ENCODE measurements around the gene UNC93B1. TPM values are rescaled to one million over a fixed set of nuclear protein-coding genes. Genes with fewer than 3 reads are reported as not detected.

UNC93B1 gene
- total RNA-seq, 2 experiments from 2014 or later: 44.0 to 52.1 TPM

- no peaks in the 10 kb centered on the region for H4K20me1 ChIP-seq (ENCODE audit: insufficient read depth, low read length)
- peaks cover 25% of the 10 kb centered on the region for H3K4me1 ChIP-seq (ENCODE audit: insufficient read depth, low read length, poor library complexity, severe bottlenecking)
- intact Hi-C loops (cut with micrococcal nuclease; ENCODE audit: unreplicated experiment): no loop called here
- peaks cover 22% of the 10 kb centered on the region for H3K36me3 ChIP-seq (ENCODE audit: insufficient read depth, low read length)
- H2AFZ ChIP-seq (ENCODE audit: low read length): no peak overlapping the region
- ChIA-PET CTCF (ENCODE audit: unreplicated experiment) (no interaction called here), POLR2A (no interaction called here)
- H3K9me3 ChIP-seq (ENCODE audit: low read length): no peaks in the 10 kb centered on the region
- no peaks in the 10 kb centered on the region for H3K9me2 ChIP-seq (ENCODE audit: insufficient read depth, low read length)
- no peak for DNase-seq (ENCODE audit: low spot score)
- H3K27ac ChIP-seq (ENCODE audit: low read depth, low read length, poor library complexity, severe bottlenecking): no peak overlapping the region
- H3K4me3 ChIP-seq (ENCODE audit: low read depth, low read length, poor library complexity, severe bottlenecking): no peak overlapping the region
- no peak overlapping the region for H3K4me2 ChIP-seq (ENCODE audit: low read length)
- H3K79me2 ChIP-seq (ENCODE audit: insufficient read depth, low read depth, low read length): peaks cover 24% of the 10 kb centered on the region; the same call in 1 of the 2 replicates
- TF ChIP-seq, protein P1, sequence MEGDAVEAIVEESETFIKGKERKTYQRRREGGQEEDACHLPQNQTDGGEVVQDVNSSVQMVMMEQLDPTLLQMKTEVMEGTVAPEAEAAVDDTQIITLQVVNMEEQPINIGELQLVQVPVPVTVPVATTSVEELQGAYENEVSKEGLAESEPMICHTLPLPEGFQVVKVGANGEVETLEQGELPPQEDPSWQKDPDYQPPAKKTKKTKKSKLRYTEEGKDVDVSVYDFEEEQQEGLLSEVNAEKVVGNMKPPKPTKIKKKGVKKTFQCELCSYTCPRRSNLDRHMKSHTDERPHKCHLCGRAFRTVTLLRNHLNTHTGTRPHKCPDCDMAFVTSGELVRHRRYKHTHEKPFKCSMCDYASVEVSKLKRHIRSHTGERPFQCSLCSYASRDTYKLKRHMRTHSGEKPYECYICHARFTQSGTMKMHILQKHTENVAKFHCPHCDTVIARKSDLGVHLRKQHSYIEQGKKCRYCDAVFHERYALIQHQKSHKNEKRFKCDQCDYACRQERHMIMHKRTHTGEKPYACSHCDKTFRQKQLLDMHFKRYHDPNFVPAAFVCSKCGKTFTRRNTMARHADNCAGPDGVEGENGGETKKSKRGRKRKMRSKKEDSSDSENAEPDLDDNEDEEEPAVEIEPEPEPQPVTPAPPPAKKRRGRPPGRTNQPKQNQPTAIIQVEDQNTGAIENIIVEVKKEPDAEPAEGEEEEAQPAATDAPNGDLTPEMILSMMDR (conservative IDR thresholded peaks at IDR 0.05; ENCODE audit: low read length): no peak
- no peak for TF ChIP-seq EZH2phosphoT487 (IDR thresholded peaks at IDR 0.05; ENCODE audit: borderline replicate concordance, low read depth, low read length)
- no TSS peak for BruUV-seq (replicated peaks)
Observed at GRCh38 chr11:68035266-68035876, 31.5 kb upstream of the UNC93B1 start.

DNA sequence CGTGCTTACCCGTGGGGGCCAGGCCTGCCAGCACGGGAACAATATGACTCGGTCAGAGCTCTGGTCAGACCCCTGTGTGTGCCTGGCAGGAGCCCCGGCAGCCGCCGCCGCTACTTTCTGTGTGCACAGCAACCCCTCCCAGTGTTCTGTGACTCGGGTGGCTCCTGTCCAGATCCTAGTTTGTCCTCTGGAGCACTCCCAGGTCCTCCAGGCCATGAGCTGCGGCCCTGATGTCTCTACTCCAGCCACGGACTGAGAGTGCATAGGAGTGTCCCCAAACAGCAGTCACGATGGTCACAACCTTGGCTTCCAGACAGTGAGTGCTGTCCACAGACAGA lies 29.8 kb upstream of the UNC93B1 start:
- Histone ChIP-seq H3K36me3 (ENCODE audit: insufficient read depth, low read length) (peaks cover 22% of the 10 kb centered on the region), H3K4me3 (ENCODE audit: low read depth, low read length, poor library complexity, severe bottlenecking) (no peak overlapping the region), H3K79me2 (ENCODE audit: insufficient read depth, low read depth, low read length) (peaks cover 11% of the 10 kb centered on the region; the same call in 1 of the 2 replicates), H3K4me1 (ENCODE audit: insufficient read depth, low read length, poor library complexity, severe bottlenecking) (peaks cover 37% of the 10 kb centered on the region), H4K20me1 (ENCODE audit: insufficient read depth, low read length) (no peaks in the 10 kb centered on the region), H2AFZ (ENCODE audit: low read length) (no peak overlapping the region), H3K4me2 (ENCODE audit: low read length) (no peak overlapping the region), H3K27ac (ENCODE audit: low read depth, low read length, poor library complexity, severe bottlenecking) (no peak overlapping the region), H3K9me2 (ENCODE audit: insufficient read depth, low read length) (no peaks in the 10 kb centered on the region), H3K9me3 (ENCODE audit: low read length) (no peaks in the 10 kb centered on the region)
- CTCF ChIA-PET (ENCODE audit: unreplicated experiment): no interaction called here
- TF ChIP-seq, protein P1 (conservative IDR thresholded peaks at IDR 0.05; ENCODE audit: low read length): no peak
- no peak for TF ChIP-seq EZH2phosphoT487 (IDR thresholded peaks at IDR 0.05; ENCODE audit: borderline replicate concordance, low read depth, low read length)
- DNase-seq (ENCODE audit: low spot score): no peak
- POLR2A ChIA-PET: no interaction called here
- no TSS peak for BruUV-seq (replicated peaks)
- intact Hi-C loops (cut with micrococcal nuclease; ENCODE audit: unreplicated experiment): no loop called here

DNA sequence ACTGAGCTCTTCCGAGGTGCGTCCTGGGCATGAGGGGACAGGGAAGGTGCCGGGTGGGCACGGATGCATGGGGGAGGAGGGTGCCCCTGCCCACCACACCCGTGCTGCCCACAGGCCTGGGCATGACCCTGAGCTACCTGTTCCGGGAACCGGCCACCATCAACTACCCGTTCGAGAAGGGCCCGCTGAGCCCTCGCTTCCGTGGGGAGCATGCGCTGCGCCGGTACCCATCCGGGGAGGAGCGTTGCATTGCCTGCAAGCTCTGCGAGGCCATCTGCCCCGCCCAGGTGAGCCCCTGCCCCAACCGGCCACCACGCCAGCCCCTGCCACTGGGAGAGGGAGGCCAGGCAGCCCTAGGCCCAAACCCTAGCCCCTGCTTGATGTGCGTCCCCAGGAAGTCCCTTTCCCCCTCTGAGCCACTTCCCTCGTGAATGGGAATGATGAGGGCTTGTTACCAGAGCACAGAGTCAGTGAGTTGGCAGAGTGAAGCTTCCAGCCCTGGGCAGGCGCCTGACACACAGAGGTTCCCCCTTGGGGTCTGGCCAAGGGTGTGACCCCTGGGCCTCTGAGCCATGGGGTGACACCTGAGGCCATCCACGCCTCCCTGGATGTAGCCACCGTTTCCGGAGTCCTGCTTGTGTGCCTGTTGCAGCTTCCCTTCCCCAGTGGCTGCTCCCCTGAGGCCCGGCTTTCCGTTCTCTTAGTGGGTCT lies 29.3 kb upstream of the UNC93B1 start:
- H4K20me1 ChIP-seq (ENCODE audit: insufficient read depth, low read length): no peaks in the 10 kb centered on the region
- peaks cover 22% of the 10 kb centered on the region for H3K36me3 ChIP-seq (ENCODE audit: insufficient read depth, low read length)
- H2AFZ ChIP-seq (ENCODE audit: low read length): no peak overlapping the region
- ChIA-PET POLR2A (interaction anchor here (0.6 to 1.5 kb wide), 2 partner anchors 8 to 55 kb away, joined by 3 to 8 read pairs; no protein-coding TSS in a partner anchor), CTCF (ENCODE audit: unreplicated experiment) (no interaction called here)
- peaks cover 11% of the 10 kb centered on the region; the same call in 1 of the 2 replicates for H3K79me2 ChIP-seq (ENCODE audit: insufficient read depth, low read depth, low read length)
- H3K4me1 ChIP-seq (ENCODE audit: insufficient read depth, low read length, poor library complexity, severe bottlenecking): peaks cover 32% of the 10 kb centered on the region
- no peak overlapping the region for H3K4me3 ChIP-seq (ENCODE audit: low read depth, low read length, poor library complexity, severe bottlenecking)
- H3K4me2 ChIP-seq (ENCODE audit: low read length): no peak overlapping the region
- intact Hi-C loops (cut with micrococcal nuclease; ENCODE audit: unreplicated experiment): no loop called here
- BruUV-seq (replicated peaks): no TSS peak
- no peaks in the 10 kb centered on the region for H3K9me3 ChIP-seq (ENCODE audit: low read length)
- TF ChIP-seq, protein P1 (conservative IDR thresholded peaks at IDR 0.05; ENCODE audit: low read length): no peak
- TF ChIP-seq EZH2phosphoT487 (IDR thresholded peaks at IDR 0.05; ENCODE audit: borderline replicate concordance, low read depth, low read length): no peak
- no peak for DNase-seq (ENCODE audit: low spot score)
- H3K9me2 ChIP-seq (ENCODE audit: insufficient read depth, low read length): no peaks in the 10 kb centered on the region
- no peak overlapping the region for H3K27ac ChIP-seq (ENCODE audit: low read depth, low read length, poor library complexity, severe bottlenecking)
